Left ventricle myocardium inferior (tissue), 1 donor: Measurements from ENCODE around the gene ADAMTS19. TPM values are rescaled to one million over a fixed set of nuclear protein-coding genes. Genes with fewer than 3 reads are reported as not detected.

Source experiments
- DNase-seq: peaks from one replicate; pipeline ENCODE4 v3.0.0-alpha.2; 2020
- H3K27ac ChIP-seq: fragments of 200-600 bp; replicated peaks from 2 replicates; pipeline ENCODE4 v1.8.0; 2021
- H3K27me3 ChIP-seq: fragments of 200-600 bp; 2 replicates; pipeline ENCODE4 v1.8.0; 2021; ENCODE audit warnings: low read depth
- H3K36me3 ChIP-seq: fragments of 200-600 bp; 2 replicates; pipeline ENCODE4 v1.8.0; 2021
- H3K4me1 ChIP-seq: fragments of 200-600 bp; 2 replicates; pipeline ENCODE4 v1.8.0; 2021
- H3K4me3 ChIP-seq: fragments of 200-600 bp; 2 replicates; pipeline ENCODE4 v1.8.0; 2021; ENCODE audit warnings: mild to moderate bottlenecking, moderate library complexity
- H3K9me3 ChIP-seq: fragments of 200-600 bp; replicated peaks from 2 replicates; pipeline ENCODE4 v1.8.0; 2021
- CTCF ChIP-seq: fragments of 200-600 bp; IDR thresholded peaks from 2 replicates; pipeline ENCODE4 v1.8.0; 2021; ENCODE audit warnings: antibody characterized with exemption, mild to moderate bottlenecking, borderline replicate concordance
- intact Hi-C: fragments of 100-400 bp; cut with micrococcal nuclease; formaldehyde crosslinking; loops from one replicate; pipeline ENCODE4 v1.11.0; 2022
- total RNA-seq: library from RNA; stranded (reverse); fragmentation: NEBNext Ultra II Directional; extraction: Animal tissue kit (Norgen Biotek cat#: 25700); gene quantifications from one replicate; pipeline ENCODE4 v1.2.1, GENCODE V29; 2021
- donor health status: DM: no; HTN: yes; CAD: no; lungs with severe emphysema.

Gene ADAMTS19
- total RNA-seq, 1 donor from 2014 or later = 0.38 TPM

GRCh38 chr5:129440424-129440823 is 19.7 kb upstream of the ADAMTS19 start:
- H3K4me3 ChIP-seq = no peak overlapping the region
- no peaks in the 10 kb centered on the region for H3K4me1 ChIP-seq
- TF ChIP-seq CTCF = no peak
- no peak for DNase-seq
- no peaks in the 10 kb centered on the region for H3K27me3 ChIP-seq
- H3K27ac ChIP-seq = no peak overlapping the region
- H3K36me3 ChIP-seq = no peaks in the 10 kb centered on the region
- H3K9me3 ChIP-seq = no peaks in the 10 kb centered on the region
- intact Hi-C loops = no loop called here

- Histone ChIP-seq H3K36me3 (no peaks in the 10 kb centered on the region), H3K27ac (no peak overlapping the region), H3K27me3 (no peaks in the 10 kb centered on the region), H3K9me3 (no peaks in the 10 kb centered on the region), H3K4me3 (no peak overlapping the region), H3K4me1 (no peaks in the 10 kb centered on the region)
- DNase-seq = no peak
- no peak for TF ChIP-seq CTCF
- intact Hi-C loops = no loop called here
These were observed 19.0 kb upstream of the ADAMTS19 start for GRCh38 chr5:129441096-129441495.

GRCh38 chr5:129445379-129445778 is 14.7 kb upstream of the ADAMTS19 start:
- no peak for DNase-seq
- H3K36me3 ChIP-seq = no peaks in the 10 kb centered on the region
- no peaks in the 10 kb centered on the region for H3K27me3 ChIP-seq
- H3K4me1 ChIP-seq = no peaks in the 10 kb centered on the region
- no peak overlapping the region for H3K4me3 ChIP-seq
- intact Hi-C loops = no loop called here
- H3K9me3 ChIP-seq = no peaks in the 10 kb centered on the region
- no peak overlapping the region for H3K27ac ChIP-seq
- no peak for TF ChIP-seq CTCF

DNA sequence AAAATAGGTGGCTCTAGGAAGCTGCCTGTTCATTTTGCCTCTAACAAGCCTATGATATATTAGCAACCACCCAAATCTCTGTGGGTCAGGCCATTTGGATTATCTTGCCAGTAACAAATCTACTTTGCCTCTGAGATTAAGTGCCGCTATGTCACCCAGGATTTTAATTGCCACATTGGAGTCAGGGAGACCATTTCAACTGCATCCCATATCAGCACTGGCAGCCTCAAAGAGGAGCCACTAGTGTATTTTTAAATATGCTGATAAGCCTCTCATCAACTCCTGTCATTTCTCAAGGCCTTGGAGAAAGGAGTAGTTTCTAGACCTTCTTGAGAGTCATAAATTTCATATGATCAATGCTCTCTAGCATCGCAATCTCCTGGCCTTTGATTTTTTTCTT is 12.1 kb upstream of the ADAMTS19 start:
- H3K36me3 ChIP-seq = no peaks in the 10 kb centered on the region
- no peaks in the 10 kb centered on the region for H3K4me1 ChIP-seq
- H3K4me3 ChIP-seq = no peak overlapping the region
- no peaks in the 10 kb centered on the region for H3K9me3 ChIP-seq
- intact Hi-C loops = no loop called here
- no peak overlapping the region for H3K27ac ChIP-seq
- no peaks in the 10 kb centered on the region for H3K27me3 ChIP-seq
- DNase-seq = no peak
- no peak for TF ChIP-seq CTCF

DNA sequence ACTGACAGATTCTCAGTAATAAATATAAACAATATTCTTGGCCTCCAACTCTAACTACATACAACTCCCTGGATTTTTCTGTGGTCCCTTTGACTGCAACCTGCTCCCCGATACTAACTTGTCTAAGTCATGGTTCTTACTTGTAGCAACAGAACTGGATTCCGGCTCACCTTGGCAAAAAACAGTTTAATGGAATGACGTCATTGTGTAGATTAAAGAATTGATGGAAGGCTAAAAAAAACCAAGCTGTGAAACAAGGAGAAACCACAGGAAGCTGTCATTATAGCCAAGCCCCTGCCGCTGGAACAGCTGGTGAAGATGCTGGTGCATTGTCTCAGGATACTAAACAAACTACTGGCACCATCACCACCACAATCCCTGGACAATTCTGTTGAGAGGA is 11.4 kb upstream of the ADAMTS19 start:
- no peaks in the 10 kb centered on the region for H3K36me3 ChIP-seq
- intact Hi-C loops = no loop called here
- H3K4me1 ChIP-seq = no peaks in the 10 kb centered on the region

More for the DNA sequence above, 11.4 kb upstream of the ADAMTS19 start:
- no peak overlapping the region for H3K27ac ChIP-seq
- DNase-seq = no peak
- H3K9me3 ChIP-seq = no peaks in the 10 kb centered on the region
- H3K4me3 ChIP-seq = no peak overlapping the region
- no peak for TF ChIP-seq CTCF
- no peaks in the 10 kb centered on the region for H3K27me3 ChIP-seq
